BLaER1 (cell line): ENCODE data around the gene THOP1.
"Not testable (repeated sequence)": the region's sequence is repeated elsewhere in the genome, so short reads cannot be mapped to it uniquely, and the experiment has no call there.

Experiments used
- H3K27ac ChIP-seq: shearing (Covaris generic); formaldehyde crosslinking; 2 replicates; pipeline ENCODE4 v1.8.1; 2022
- H3K27me3 ChIP-seq: shearing (Covaris generic); formaldehyde crosslinking; 2 replicates; pipeline ENCODE4 v1.8.1; 2022
- H3K36me3 ChIP-seq: shearing (Covaris generic); formaldehyde crosslinking; 2 replicates; pipeline ENCODE4 v1.8.1; 2022
- H3K4me1 ChIP-seq: shearing (Covaris generic); formaldehyde crosslinking; 2 replicates; pipeline ENCODE4 v1.8.1; 2022
- H3K4me2 ChIP-seq: shearing (Covaris generic); formaldehyde crosslinking; 2 replicates; pipeline ENCODE4 v1.8.1; 2022
- H3K4me3 ChIP-seq: shearing (Covaris generic); formaldehyde crosslinking; 2 replicates; pipeline ENCODE4 v1.8.1; 2022
- H3K9ac ChIP-seq: shearing (Covaris generic); formaldehyde crosslinking; 2 replicates; pipeline ENCODE4 v1.8.1; 2022
- H3K9me3 ChIP-seq: shearing (Covaris generic); formaldehyde crosslinking; 2 replicates; pipeline ENCODE4 v1.8.1; 2022
- H4K20me1 ChIP-seq: shearing (Covaris generic); formaldehyde crosslinking; 2 replicates; pipeline ENCODE4 v1.8.1; 2022
- Cebpa-rat ChIP-seq: shearing (Covaris generic); IDR thresholded peaks from 2 replicates; pipeline ENCODE4 v1.8.1; 2022

THOP1 gene

DNA sequence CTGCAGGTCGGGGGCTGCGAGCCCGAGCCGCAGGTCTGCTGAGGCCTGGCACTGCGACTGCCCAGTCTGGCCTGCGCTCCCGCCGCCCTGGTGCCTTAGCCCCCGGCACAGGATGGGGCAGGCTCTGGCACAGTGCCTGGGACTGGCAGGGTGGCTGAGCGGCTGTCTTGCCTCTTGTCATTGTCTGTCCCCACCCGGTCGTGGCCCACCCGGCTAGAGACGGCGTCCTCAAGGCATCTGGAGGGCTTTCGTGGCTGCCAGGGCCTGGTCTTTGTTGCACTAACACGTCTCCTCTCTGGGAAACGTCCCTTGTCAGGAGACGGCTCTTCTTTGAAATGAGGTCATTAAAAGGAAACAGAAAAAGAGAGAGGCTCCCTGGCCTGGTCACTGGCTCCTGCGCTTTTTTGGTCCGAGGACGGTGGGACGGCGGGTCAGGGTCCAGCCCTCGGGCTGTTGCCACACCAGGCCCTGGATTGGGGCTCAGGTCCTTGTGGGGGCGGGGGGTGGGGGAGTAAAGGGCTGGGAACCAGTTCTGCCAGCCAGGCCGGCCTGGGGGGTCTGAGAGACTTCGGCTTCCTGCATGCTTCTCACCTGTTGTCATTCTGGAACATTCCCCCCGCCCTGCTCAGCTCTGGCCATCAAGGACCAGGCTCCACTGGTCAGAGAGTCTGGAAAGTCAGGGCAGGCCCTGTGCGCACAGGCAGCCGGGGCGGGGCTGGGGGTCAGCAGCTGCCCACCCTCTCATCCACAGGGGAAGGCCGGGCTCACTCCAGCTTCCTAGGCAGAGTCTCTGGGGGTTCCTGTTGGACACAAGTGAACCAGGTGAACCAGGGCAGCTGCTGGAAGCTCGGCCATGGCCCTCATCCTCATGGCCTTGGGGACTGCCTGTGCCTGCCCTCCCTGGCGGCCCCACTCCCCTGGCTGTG, 28.2 kb downstream of the THOP1 start:
- Histone ChIP-seq H3K4me2 (no peak overlapping the region), H3K9ac (no peak overlapping the region), H3K9me3 (no peaks in the 10 kb centered on the region), H3K4me1 (peaks cover 47% of the 10 kb centered on the region), H3K27me3 (no peaks in the 10 kb centered on the region), H3K36me3 (peaks cover 71% of the 10 kb centered on the region), H4K20me1 (peaks cover 21% of the 10 kb centered on the region), H3K27ac (peak overlapping the region; percentile 42), H3K4me3 (no peak overlapping the region)
- no peak for TF ChIP-seq Cebpa-rat

DNA sequence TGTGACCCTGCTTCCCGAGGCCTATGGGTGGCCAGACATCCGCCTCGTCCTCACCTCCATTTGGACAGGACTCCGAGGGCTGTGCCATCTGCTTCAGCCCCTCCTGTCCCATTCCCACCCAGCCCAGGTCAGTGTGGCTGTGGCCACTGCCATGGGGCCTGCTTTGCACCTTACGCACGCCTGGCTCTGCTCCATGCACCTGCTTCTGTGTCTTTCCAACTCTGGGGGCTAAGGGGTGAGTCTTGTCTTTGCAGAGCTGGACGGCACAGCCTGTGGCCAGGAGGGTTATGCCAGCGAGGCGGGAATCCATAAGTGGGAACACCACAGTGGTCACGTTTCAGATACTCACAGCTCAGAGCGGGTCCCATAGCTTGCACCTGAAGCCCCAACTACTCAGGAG, 29.1 kb downstream of the THOP1 start:
- Histone ChIP-seq H3K4me2 (no peak overlapping the region), H3K9me3 (no peaks in the 10 kb centered on the region), H4K20me1 (peaks cover 20% of the 10 kb centered on the region), H3K27ac (no peak overlapping the region), H3K4me1 (peaks cover 46% of the 10 kb centered on the region), H3K27me3 (no peaks in the 10 kb centered on the region), H3K36me3 (peaks cover 62% of the 10 kb centered on the region), H3K4me3 (no peak overlapping the region), H3K9ac (no peak overlapping the region)
- TF ChIP-seq Cebpa-rat = no peak

GRCh38 chr19:2815191-2815614, 29.9 kb downstream of the THOP1 start:
- TF ChIP-seq Cebpa-rat = no peak
- H4K20me1 ChIP-seq = peaks cover 12% of the 10 kb centered on the region
- peaks cover 40% of the 10 kb centered on the region for H3K4me1 ChIP-seq
- no peaks in the 10 kb centered on the region for H3K9me3 ChIP-seq
- no peaks in the 10 kb centered on the region for H3K27me3 ChIP-seq
- no peak overlapping the region for H3K4me2 ChIP-seq
- H3K9ac ChIP-seq = no peak overlapping the region
- peaks cover 57% of the 10 kb centered on the region for H3K36me3 ChIP-seq
- H3K4me3 ChIP-seq = no peak overlapping the region
- H3K27ac ChIP-seq = 0 out of 2 replicates have a peak overlapping the region, but pooled peaks have one; percentile 30

GRCh38 chr19:2815923-2816322, 30.6 kb downstream of the THOP1 start:
- peaks cover 40% of the 10 kb centered on the region for H3K4me1 ChIP-seq
- no peak for TF ChIP-seq Cebpa-rat
- H3K9me3 ChIP-seq = no peaks in the 10 kb centered on the region
- H3K9ac ChIP-seq = no peak overlapping the region
- H4K20me1 ChIP-seq = peaks cover 5% of the 10 kb centered on the region; the same call in 1 of the 2 replicates
- H3K4me3 ChIP-seq = no peak overlapping the region
- no peak overlapping the region for H3K27ac ChIP-seq
- H3K36me3 ChIP-seq = peaks cover 56% of the 10 kb centered on the region
- H3K4me2 ChIP-seq = no peak overlapping the region
- no peaks in the 10 kb centered on the region for H3K27me3 ChIP-seq

DNA sequence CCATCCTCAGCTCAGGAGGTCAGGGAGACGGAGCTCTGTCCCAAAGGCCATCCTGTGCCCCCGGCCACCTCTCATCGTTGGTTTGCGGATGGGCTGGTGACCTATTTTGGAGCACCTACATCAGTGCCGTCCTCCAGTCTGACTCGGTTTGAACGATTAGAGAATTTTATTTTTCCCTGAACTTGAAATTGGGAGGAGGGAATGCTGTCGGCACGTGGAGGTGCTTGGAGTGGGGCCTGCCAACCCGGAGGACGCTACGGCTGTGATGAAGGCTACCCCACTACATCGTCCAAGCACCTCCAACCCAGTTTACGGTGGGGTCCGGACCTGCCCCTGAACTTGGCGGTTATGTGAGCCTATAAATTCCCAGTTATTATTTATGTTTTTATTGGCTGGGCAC, 31.3 kb downstream of the THOP1 start:
- no peak for TF ChIP-seq Cebpa-rat
- H3K27me3 ChIP-seq = no peaks in the 10 kb centered on the region
- H3K4me1 ChIP-seq = peaks cover 36% of the 10 kb centered on the region
- H3K36me3 ChIP-seq = peaks cover 49% of the 10 kb centered on the region
- no peaks in the 10 kb centered on the region for H3K9me3 ChIP-seq
- no peak overlapping the region for H3K4me2 ChIP-seq
- H3K27ac ChIP-seq = no peak overlapping the region
- H3K4me3 ChIP-seq = no peak overlapping the region
- H3K9ac ChIP-seq = no peak overlapping the region
- H4K20me1 ChIP-seq = no peaks in the 10 kb centered on the region

GRCh38 chr19:2817237-2817829, 32.0 kb downstream of the THOP1 start:
- not testable (repeated sequence) for H3K9ac ChIP-seq, H3K27ac ChIP-seq, H3K4me3 ChIP-seq, H3K4me2 ChIP-seq, H4K20me1 ChIP-seq, H3K9me3 ChIP-seq, H3K27me3 ChIP-seq
- Histone ChIP-seq H3K36me3 (peaks cover 46% of the 10 kb centered on the region), H3K4me1 (peaks cover 30% of the 10 kb centered on the region)

GRCh38 chr19:2819540-2820111, 34.3 kb downstream of the THOP1 start, which contains the start of gene ZNF554:
Gene ZNF554, plus strand, starts transcription at chr19:2819868. Its CDS starts 204 bp downstream, at chr19:2820072.
- H3K27ac ChIP-seq = peak within 1 kb of the TSS; percentile 84
- H3K27me3 ChIP-seq = no peaks in the 10 kb centered on the region
- H3K4me3 ChIP-seq = peak within 1 kb of the TSS; percentile 84
- TF ChIP-seq Cebpa-rat = no peak
- peaks cover 44% of the 10 kb centered on the region for H3K36me3 ChIP-seq
- H3K4me1 ChIP-seq = peaks cover 40% of the 10 kb centered on the region
- peak within 1 kb of the TSS; percentile 93 for H3K4me2 ChIP-seq
- peak within 1 kb of the TSS; percentile 84 for H3K9ac ChIP-seq
- H4K20me1 ChIP-seq = no peaks in the 10 kb centered on the region
- peaks cover 21% of the 10 kb centered on the region for H3K9me3 ChIP-seq

DNA sequence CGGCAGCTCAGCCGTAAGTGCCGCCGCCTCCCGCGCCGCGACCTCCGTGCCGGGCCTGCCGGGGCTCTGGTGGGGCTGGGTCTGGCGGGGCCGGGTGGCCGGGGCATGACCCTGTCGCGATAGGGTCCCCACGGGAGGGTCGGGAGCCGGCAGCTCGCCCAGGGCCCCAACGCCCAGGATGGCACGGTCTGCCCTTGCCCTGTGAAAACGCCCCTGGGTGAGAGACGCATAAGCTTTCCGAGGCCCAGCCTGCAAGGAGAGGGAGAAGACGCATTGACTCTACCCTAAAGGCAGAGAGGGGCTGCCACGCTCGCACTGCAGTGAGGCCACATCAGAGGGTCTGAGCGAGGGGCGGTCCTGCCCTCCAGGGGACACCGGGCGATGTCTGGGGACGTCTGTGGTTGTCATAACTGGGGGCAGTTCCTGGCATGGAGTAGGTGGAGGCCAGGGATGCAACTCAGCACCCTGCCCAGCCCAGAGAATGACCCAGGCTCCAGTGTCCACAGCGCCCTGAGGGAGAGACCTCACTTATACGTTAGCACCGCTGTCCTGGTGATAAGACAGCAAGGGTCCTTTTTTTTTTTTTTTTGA, 34.9 kb downstream of the THOP1 start:
- H3K4me3 ChIP-seq = peak overlapping the region; percentile 84
- H3K9ac ChIP-seq = peak overlapping the region; percentile 84
- H4K20me1 ChIP-seq = no peaks in the 10 kb centered on the region
- peaks cover 38% of the 10 kb centered on the region for H3K36me3 ChIP-seq
- no peak for TF ChIP-seq Cebpa-rat
- peaks cover 24% of the 10 kb centered on the region for H3K9me3 ChIP-seq
- H3K4me2 ChIP-seq = peak overlapping the region; percentile 93
- H3K27me3 ChIP-seq = no peaks in the 10 kb centered on the region
- peak overlapping the region; percentile 84 for H3K27ac ChIP-seq
- peaks cover 43% of the 10 kb centered on the region for H3K4me1 ChIP-seq

GRCh38 chr19:2822846-2823245, 37.5 kb downstream of the THOP1 start:
- peaks cover 50% of the 10 kb centered on the region for H3K36me3 ChIP-seq
- TF ChIP-seq Cebpa-rat = no peak
- H4K20me1 ChIP-seq = no peaks in the 10 kb centered on the region
- H3K27me3 ChIP-seq = no peaks in the 10 kb centered on the region
- H3K9ac ChIP-seq = no peak overlapping the region
- peaks cover 51% of the 10 kb centered on the region for H3K9me3 ChIP-seq
- no peak overlapping the region for H3K4me3 ChIP-seq
- no peak overlapping the region for H3K27ac ChIP-seq
- peaks cover 43% of the 10 kb centered on the region for H3K4me1 ChIP-seq
- H3K4me2 ChIP-seq = no peak overlapping the region
